Tibial nerve (tissue), 4 donors: Measurements from ENCODE around the gene L3MBTL2. TPM values are rescaled to one million over a fixed set of nuclear protein-coding genes. Genes with fewer than 3 reads are reported as not detected.

Experiments
- DNase-seq, 2 donors: peaks; one replicate each; pipeline ENCODE4 v3.0.0-alpha.2; 2019; ENCODE audit warnings: low spot score in 2 of 2
- H3K27ac ChIP-seq, 4 donors: fragments of 200-600 bp; sonication (generic) in 3 of 4; one replicate each; pipeline ENCODE4 v1.5.1; 2017 to 2019; ENCODE audit warnings: mild to moderate bottlenecking in 1 of 4
- H3K27me3 ChIP-seq, 2 donors: fragments of 200-600 bp; sonication (generic) in 1 of 2; one replicate each; pipeline versions ENCODE4 v1.5.1 to v1.6.0; 2017 to 2019
- H3K36me3 ChIP-seq, 3 donors: fragments of 200-600 bp; sonication (generic); one replicate each; pipeline ENCODE4 v1.5.1; 2018 to 2019
- H3K4me1 ChIP-seq, 4 donors: fragments of 200-600 bp; sonication (generic) in 3 of 4; one replicate each; pipeline ENCODE4 v1.5.1; 2017 to 2019
- H3K4me3 ChIP-seq, 4 donors: fragments of 200-600 bp; sonication (generic) in 3 of 4; one replicate each; pipeline ENCODE4 v1.5.1; 2017 to 2019; ENCODE audit warnings: mild to moderate bottlenecking in 1 of 4, moderate library complexity in 1 of 4
- H3K9me3 ChIP-seq, 4 donors: fragments of 200-600 bp; sonication (generic) in 3 of 4; one replicate each; pipeline ENCODE4 v1.5.1; 2017 to 2019
- EP300 ChIP-seq, 2 donors: sonication (generic); formaldehyde crosslinking; IDR thresholded peaks; one replicate each; pipeline ENCODE4 v1.6.1; 2017; ENCODE audit warnings: antibody characterized with exemption in 2 of 2, mild to moderate bottlenecking in 1 of 2
- POLR2A ChIP-seq, 2 donors: fragments of 450-650 bp; IDR thresholded peaks; one replicate each; pipeline ENCODE4 v1.6.1; 2017; ENCODE audit warnings: antibody characterized with exemption in 2 of 2, mild to moderate bottlenecking in 2 of 2, moderate library complexity in 2 of 2
- WGBS, 2 donors: methylation state at CpG; one replicate each; pipeline ENCODE4 v1.1.5; 2018; 5-methylcytosine and 5-hydroxymethylcytosine counted together
- total RNA-seq, 4 donors: library from RNA; depleted of rRNA; stranded (reverse); fragments of >200 nt; gene quantifications; one replicate each; pipeline ENCODE4 v1.1.0, GENCODE V29; 2016
- TF ChIP-seq, protein P1 (sequence below), 5 experiments: fragments of 200-600 bp in 3 of 5; fragments of 450-650 bp in 2 of 5; sonication (generic) in 3 of 5; IDR thresholded peaks; one replicate each; pipeline ENCODE4 v1.5.1; 2016 to 2019; ENCODE audit warnings: antibody characterized with exemption in 5 of 5, mild to moderate bottlenecking in 3 of 5, moderate library complexity in 2 of 5

L3MBTL2 gene
- total RNA-seq, 4 donors from 2014 or later: 21.2 to 27.4 (median 24.3) TPM

DNA sequence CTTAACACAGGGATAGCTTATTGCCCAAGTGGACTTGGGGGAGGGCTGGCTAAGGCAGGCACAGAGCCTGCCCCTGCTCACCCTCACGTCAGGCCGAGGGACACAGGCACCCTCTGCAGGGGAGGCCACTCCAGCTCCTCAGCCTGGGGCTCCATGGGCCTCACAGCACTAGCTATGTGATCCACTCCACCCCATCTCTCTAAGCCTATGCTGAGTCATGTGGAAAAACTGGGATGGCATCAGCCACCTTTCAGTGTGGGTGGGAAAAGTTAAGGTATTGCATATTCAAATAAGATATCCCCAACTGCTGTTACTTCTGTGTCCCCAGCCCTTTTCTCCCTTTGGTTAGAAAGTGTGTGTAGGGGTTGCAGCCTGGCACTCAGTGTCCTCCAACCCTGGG is 58.6 kb downstream of the L3MBTL2 start:
- TF ChIP-seq POLR2A (IDR thresholded peaks at IDR 0.05): no peak
- no peak for TF ChIP-seq EP300 (IDR thresholded peaks at IDR 0.05)
- TF ChIP-seq, protein P1, sequence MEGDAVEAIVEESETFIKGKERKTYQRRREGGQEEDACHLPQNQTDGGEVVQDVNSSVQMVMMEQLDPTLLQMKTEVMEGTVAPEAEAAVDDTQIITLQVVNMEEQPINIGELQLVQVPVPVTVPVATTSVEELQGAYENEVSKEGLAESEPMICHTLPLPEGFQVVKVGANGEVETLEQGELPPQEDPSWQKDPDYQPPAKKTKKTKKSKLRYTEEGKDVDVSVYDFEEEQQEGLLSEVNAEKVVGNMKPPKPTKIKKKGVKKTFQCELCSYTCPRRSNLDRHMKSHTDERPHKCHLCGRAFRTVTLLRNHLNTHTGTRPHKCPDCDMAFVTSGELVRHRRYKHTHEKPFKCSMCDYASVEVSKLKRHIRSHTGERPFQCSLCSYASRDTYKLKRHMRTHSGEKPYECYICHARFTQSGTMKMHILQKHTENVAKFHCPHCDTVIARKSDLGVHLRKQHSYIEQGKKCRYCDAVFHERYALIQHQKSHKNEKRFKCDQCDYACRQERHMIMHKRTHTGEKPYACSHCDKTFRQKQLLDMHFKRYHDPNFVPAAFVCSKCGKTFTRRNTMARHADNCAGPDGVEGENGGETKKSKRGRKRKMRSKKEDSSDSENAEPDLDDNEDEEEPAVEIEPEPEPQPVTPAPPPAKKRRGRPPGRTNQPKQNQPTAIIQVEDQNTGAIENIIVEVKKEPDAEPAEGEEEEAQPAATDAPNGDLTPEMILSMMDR (IDR thresholded peaks at IDR 0.05): no peak
- 92 to 100% methylated on average over 1 to 2 of the region's 2 CpGs for WGBS, 2 donors
- Histone ChIP-seq H3K27ac (no peak overlapping the region), H3K4me3 (no peak overlapping the region), H3K9me3 (no peaks in the 10 kb centered on the region), H3K4me1 (no peaks in the 10 kb centered on the region), H3K36me3 (peaks cover 0 to 100% (median 8%) of the 10 kb centered on the region in 3 donors), H3K27me3 (no peaks in the 10 kb centered on the region)
- DNase-seq: no peak

GRCh38 chr22:41264408-41264941 is 59.4 kb downstream of the L3MBTL2 start:
- Histone ChIP-seq H3K27me3 (no peaks in the 10 kb centered on the region), H3K9me3 (no peaks in the 10 kb centered on the region), H3K27ac (no peak overlapping the region), H3K4me3 (no peak overlapping the region), H3K36me3 (peaks cover 0 to 100% (median 8%) of the 10 kb centered on the region in 3 donors), H3K4me1 (no peaks in the 10 kb centered on the region)
- TF ChIP-seq POLR2A (IDR thresholded peaks at IDR 0.05) (no peak), EP300 (IDR thresholded peaks at IDR 0.05) (no peak)
- TF ChIP-seq, protein P1 (IDR thresholded peaks at IDR 0.05): no peak
- 89 to 93% methylated on average over 11 to 15 of the region's 15 CpGs for WGBS, 2 donors
- no peak for DNase-seq

GRCh38 chr22:41267958-41268357 is 62.8 kb downstream of the L3MBTL2 start:
- no peak overlapping the region for H3K27ac ChIP-seq
- 96 to 97% methylated on average over 16 of the region's 16 CpGs for WGBS, 2 donors
- H3K4me3 ChIP-seq: no peak overlapping the region
- TF ChIP-seq POLR2A (IDR thresholded peaks at IDR 0.05): no peak
- TF ChIP-seq, protein P1 (IDR thresholded peaks at IDR 0.05): no peak
- no peak for TF ChIP-seq EP300 (IDR thresholded peaks at IDR 0.05)
- no peak for DNase-seq
- H3K27me3 ChIP-seq: no peaks in the 10 kb centered on the region
- H3K9me3 ChIP-seq: no peaks in the 10 kb centered on the region
- peaks cover 0 to 100% (median 21%) of the 10 kb centered on the region in 3 donors for H3K36me3 ChIP-seq
- no peaks in the 10 kb centered on the region for H3K4me1 ChIP-seq

- 89 to 92% methylated on average over 6 to 9 of the region's 9 CpGs for WGBS, 2 donors
- TF ChIP-seq EP300 (IDR thresholded peaks at IDR 0.05) (no peak), POLR2A (IDR thresholded peaks at IDR 0.05) (no peak)
- TF ChIP-seq, protein P1 (IDR thresholded peaks at IDR 0.05): no peak
- H3K36me3 ChIP-seq: peaks cover 0 to 100% (median 34%) of the 10 kb centered on the region in 3 donors
These were observed 66.7 kb downstream of the L3MBTL2 start for GRCh38 chr22:41271787-41272186.

GRCh38 chr22:41273128-41273527 is 68.0 kb downstream of the L3MBTL2 start:
- H3K36me3 ChIP-seq: peaks cover 0 to 100% (median 26%) of the 10 kb centered on the region in 3 donors
- no peak for DNase-seq
- TF ChIP-seq, protein P1 (IDR thresholded peaks at IDR 0.05): no peak
- no peak for TF ChIP-seq EP300 (IDR thresholded peaks at IDR 0.05)
- no peak for TF ChIP-seq POLR2A (IDR thresholded peaks at IDR 0.05)

More at GRCh38 chr22:41271787-41272186, 66.7 kb downstream of the L3MBTL2 start:
- Histone ChIP-seq H3K9me3 (no peaks in the 10 kb centered on the region), H3K27ac (no peak overlapping the region), H3K27me3 (no peaks in the 10 kb centered on the region), H3K4me3 (no peak overlapping the region), H3K4me1 (peaks cover 0 to 4% (median 0%) of the 10 kb centered on the region in 4 donors)
- no peak for DNase-seq

More at GRCh38 chr22:41273128-41273527, 68.0 kb downstream of the L3MBTL2 start:
- WGBS, 2 donors: 92 to 93% methylated on average over 7 of the region's 7 CpGs
- Histone ChIP-seq H3K27ac (no peak overlapping the region), H3K4me1 (peaks cover 0 to 4% (median 0%) of the 10 kb centered on the region in 4 donors), H3K4me3 (no peak overlapping the region), H3K9me3 (no peaks in the 10 kb centered on the region), H3K27me3 (no peaks in the 10 kb centered on the region)
